T1000 (cell line): ENCODE measurements around the gene PEAK1.
A peak's percentile ranks its signal among the peaks of the same experiment; 100 is the strongest.
"Not testable (repeated sequence)": the region's sequence is repeated elsewhere in the genome, so short reads cannot be mapped to it uniquely, and the experiment has no call there.

Experiments used
- DNase-seq: peaks from one replicate; lab custom pipeline; 2025; ENCODE audit warnings: mixed read lengths; lab: John Stamatoyannopoulos, UW

Gene PEAK1

GRCh38 chr15:77296773-77297337 lies 123.0 kb downstream of the PEAK1 start:
- DNase-seq: no peak

DNA sequence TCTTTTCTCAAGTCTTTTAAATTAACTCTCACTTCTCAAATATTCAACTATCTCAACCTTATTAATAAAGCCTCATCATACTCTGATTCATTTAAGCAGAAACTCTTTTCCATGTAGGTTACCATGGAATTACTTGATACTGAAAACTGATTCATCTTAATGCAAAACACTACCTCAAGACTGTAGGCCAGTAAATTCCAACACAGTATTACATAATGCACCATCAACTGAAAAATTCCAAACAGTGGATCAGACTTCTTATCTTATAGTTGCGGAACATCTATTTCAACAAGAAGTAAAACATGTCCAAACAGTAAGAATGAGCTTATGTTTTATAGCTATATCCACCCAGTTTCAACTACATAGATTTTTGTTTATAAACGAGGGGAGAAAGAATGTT lies 124.5 kb downstream of the PEAK1 start:
- DNase-seq: no peak

DNA sequence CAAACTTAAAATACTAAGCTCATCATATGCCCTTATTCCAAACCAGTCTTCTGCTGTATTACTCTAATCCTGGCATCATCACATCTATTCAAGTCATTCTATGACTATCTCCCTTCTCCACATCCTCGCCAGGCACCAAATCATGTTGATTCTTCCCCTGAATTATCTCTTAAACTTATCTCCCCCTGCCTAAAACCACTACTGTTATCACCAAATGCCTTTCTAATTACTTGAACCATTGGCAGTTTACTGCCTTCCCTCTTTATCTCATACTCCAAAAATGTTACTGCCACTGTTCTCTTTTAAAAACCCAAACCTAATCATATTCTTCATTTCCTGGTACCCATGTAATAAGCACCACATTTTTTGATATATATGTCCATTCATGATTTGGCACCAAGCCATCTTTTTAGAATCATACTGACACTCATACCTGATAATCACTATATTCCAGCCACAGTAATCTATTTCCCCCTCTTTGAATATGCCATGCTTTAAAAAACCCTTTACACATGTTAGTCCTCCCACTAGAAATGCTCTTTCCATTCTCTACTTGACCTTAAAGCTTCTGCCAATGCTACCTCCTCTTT lies 126.8 kb downstream of the PEAK1 start:
- DNase-seq: no peak

DNA sequence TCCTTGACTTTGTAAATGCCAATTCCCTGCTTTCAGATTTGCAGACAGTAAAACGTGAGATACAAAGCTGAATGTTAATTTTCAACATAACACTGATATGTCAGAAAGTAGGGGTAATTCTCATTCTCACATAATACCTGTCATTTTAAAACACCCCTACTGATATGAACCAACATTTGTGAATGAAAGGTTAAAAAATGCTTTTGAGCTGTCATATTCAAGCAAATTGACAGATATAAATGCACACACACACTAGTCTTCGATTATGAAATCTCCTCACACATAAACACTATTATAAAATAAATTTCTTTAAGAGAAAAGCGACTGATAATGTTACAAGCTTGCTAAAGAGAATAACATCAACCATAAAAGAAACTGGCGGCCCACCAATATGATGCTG lies 128.8 kb downstream of the PEAK1 start:
- DNase-seq: no peak

- no peak for DNase-seq
These were observed 132.5 kb downstream of the PEAK1 start for GRCh38 chr15:77287385-77287784.

GRCh38 chr15:77285057-77285997 lies 134.6 kb downstream of the PEAK1 start:
- no peak for DNase-seq

GRCh38 chr15:77282333-77282732 lies 137.6 kb downstream of the PEAK1 start:
- DNase-seq: no peak

DNA sequence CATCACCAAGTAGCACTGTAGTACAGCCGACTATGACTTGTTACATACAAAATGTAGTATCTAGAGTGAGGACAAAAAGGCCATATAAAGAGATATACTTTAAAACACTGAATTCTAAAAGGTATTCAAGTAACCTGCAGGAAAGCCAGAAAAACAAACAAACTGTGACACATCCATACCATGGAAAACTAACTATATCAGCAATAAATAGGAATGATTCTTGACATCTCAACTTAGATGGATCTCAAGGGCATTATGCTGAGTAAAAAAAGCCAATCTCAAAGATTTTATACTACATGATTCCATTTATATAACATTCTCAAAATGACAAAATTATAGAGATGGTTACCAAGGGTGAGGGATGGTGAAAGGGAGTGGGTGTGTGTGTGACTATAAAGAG lies 143.0 kb downstream of the PEAK1 start:
- no peak for DNase-seq

DNA sequence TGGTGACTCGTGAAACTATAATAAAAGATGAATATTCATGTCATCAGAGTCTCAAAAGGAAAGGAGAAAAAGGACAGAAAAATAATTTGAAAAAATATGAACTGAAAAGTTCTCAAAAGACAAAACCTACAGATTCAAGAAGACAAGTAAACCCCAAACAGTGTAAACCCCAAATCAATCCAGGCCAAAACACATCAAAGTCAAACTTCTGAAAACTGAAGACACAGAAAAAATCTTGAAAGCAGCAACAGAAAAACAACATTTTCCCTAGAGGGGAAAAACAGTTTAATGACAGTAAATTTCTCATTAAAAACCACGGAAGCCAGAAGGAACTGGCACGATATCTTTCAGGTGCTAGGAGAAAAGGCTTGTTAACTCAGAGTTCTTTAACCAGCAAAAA lies 143.8 kb downstream of the PEAK1 start:
- no peak for DNase-seq

GRCh38 chr15:77273136-77273535 lies 146.8 kb downstream of the PEAK1 start:
- not testable (repeated sequence) for DNase-seq

DNA sequence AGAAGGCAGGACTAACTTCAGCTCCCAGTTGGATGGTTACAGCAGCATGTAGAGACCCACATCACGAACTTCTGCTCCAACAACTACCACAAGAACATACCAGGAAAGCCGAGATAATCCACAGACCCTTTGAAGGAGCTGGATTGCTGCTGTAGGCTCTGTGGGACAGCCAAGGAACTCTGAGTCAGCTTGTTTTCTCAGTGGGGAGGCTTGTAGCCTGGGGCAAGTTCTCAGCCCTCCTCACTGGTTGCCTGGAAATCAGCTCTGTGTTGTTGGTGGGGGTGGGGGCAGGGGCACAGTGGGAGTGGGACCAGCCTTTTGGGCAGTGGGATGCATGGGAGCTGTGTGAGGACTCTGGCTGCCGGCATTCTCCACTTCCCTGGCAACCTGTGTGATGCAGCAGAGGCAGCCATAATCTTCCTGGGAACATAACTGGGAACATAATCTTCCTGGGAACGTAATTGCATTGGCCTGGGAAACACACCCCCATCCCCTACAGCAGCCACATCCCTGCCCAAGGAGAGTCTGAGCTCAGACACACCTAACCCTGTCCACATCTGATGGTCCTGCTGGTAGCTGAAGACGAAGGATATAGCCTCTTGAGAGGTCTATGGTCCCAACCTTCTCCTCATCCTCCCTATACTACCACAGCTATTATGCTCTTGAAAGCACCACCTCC lies 153.1 kb downstream of the PEAK1 start:
- DNase-seq: peak; percentile 46

- no peak for DNase-seq
These were observed 164.5 kb downstream of the PEAK1 start for GRCh38 chr15:77255385-77255784.

DNA sequence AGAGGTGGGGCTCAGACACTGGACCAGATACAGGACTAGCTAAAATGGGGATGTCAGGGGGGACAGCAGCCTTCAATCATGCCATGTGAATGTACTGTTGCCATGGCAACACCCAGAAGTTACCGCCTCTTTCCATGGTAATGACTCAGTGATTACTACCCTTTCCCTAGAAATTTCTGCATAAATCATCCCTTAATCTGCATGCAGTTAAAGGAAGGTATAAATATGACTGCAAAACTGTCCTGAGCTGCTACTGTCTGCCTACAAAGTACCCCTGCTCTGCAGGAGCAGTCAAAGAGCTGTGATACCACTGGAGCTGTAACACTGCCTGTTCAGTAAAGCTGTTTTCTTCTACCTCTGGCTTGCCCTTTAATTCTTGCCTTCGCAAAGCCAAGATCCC lies 168.2 kb downstream of the PEAK1 start:
- no peak for DNase-seq

DNA sequence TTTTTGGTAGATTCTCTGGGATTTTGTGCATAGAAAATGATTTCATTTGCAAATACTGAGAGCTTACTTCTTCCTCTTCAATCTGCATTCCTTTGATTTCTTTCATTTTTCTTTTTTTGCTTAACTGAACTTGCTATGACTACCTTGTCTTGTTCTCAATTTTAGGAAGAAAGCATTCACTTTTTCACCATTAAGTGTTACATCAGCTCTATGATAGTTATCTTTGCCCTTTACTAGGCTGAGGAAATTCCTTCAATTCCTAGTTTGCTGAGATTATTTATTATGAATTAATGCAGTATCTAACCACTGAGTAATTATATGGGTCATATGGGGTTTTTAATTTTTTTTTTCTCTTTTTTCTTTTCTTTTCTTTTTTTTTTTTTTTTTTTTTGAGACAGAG lies 172.8 kb downstream of the PEAK1 start:
- DNase-seq: no peak

GRCh38 chr15:77243716-77244401 lies 176.0 kb downstream of the PEAK1 start:
- DNase-seq: no peak

DNA sequence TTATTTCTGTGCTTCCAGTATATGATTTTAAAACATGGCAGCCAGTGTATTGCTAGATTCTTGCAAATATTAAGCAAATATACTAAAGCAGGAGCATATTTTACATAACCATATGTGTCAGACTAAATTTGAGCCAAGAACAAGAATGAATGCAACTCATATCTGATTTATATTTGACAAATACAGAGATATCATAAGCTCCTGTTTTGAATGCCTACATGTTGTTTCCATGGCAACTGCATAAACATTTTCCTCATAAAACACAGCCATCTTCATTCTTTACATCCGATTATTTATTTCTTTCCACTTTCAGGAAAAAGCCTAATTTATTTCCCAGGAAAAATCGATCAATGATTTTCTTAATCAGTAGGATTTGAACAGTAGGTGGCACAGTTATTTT lies 176.8 kb downstream of the PEAK1 start:
- DNase-seq: no peak

DNA sequence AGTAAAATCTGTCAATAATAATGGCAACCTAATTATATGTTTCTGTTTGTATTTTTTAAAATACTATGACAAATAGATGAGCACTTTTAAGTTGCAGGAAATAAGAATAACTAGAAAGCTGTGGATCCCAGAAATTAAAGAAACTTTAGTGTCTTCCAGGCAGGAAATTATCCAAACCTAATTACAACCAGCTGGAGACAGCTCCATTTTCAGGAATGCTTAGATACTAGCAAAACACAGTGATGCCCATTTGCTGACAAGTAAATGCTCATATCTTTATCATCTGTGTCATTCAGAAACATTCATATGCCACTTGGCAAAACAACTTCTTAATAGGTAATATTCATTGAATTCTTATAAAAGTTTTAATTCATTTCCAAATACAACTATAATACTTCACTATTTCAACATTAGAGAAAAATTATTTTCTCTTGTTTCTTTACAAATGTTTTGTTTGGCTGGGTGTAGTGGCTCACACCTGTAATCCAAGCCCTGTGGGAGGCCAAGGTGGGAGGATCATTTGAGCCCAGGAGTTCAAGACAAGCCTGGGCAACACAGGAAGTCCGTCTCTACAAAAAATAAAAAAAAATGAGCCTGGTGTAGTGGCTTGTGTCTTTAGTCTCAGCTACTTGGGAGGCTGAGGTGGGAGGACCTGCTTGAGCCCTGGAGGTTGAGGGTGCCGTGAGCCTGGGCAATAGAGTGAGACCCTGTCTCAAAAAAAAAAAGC lies 179.9 kb downstream of the PEAK1 start:
- DNase-seq: no peak

GRCh38 chr15:77235566-77235965 lies 184.3 kb downstream of the PEAK1 start:
- DNase-seq: no peak

GRCh38 chr15:77228828-77229227 lies 191.1 kb downstream of the PEAK1 start:
- no peak for DNase-seq

GRCh38 chr15:77226652-77227051 lies 193.3 kb downstream of the PEAK1 start:
- no peak for DNase-seq

GRCh38 chr15:77225646-77226045 lies 194.3 kb downstream of the PEAK1 start:
- DNase-seq: no peak
